Fibroblast of mammary gland (primary cell): ENCODE measurements around the gene FREY1.

Experiments used
- DNase-seq: peaks from one replicate; pipeline ENCODE4 v3.0.0-alpha.2; 2010; ENCODE audit warnings: low read depth
- H3K4me3 ChIP-seq: 2 replicates; pipeline ENCODE4 v1.5.1; 2011; ENCODE audit warnings: low read depth, mild to moderate bottlenecking, low read length, moderate library complexity; ENCODE audit not compliant: control insufficient read depth
- TF ChIP-seq, protein P1 (sequence below): conservative IDR thresholded peaks from 2 replicates; pipeline ENCODE4 v1.5.1; 2011; ENCODE audit warnings: low read depth, low read length, inconsistent platforms; ENCODE audit not compliant: control insufficient read depth, insufficient read depth

The FREY1 gene, protein sequence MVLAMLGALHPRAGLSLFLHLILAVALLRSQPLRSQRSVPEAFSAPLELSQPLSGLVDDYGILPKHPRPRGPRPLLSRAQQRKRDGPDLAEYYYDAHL

DNA sequence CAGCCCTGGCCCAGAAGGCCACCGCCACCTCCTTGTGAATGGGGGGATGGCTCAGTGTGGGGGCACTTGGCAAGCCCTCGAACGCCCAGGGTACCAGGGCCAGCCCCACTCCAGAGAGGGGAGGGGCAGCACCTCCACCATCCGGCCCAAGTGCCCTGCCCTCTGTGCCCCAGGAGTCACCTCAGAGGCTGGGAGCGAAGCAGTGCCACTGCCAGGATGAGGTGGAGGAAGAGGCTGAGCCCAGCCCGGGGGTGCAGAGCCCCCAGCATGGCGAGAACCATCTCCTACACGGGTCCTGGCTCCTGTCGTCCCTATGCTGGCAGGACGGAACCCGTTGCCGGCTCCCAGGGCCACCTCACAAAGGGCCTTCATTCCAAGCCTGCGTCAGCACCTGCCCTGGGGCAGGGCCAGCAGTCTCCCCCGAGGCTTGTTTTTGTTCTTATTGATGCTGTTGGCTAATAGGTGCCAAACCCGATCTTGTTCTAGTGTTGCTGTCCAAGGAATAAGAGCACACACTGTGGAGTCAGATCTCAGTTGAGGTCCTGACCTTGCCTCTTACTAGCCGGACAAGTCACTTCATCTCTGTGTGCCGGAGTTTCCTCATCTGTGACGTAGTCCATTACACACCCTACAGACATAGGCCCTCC lies at the start of gene FREY1:
Gene FREY1, minus strand, starts transcription at position 307 of the 647 bp plus-strand sequence. Its CDS starts 26 bp downstream, at position 281.
- TF ChIP-seq, protein P1, sequence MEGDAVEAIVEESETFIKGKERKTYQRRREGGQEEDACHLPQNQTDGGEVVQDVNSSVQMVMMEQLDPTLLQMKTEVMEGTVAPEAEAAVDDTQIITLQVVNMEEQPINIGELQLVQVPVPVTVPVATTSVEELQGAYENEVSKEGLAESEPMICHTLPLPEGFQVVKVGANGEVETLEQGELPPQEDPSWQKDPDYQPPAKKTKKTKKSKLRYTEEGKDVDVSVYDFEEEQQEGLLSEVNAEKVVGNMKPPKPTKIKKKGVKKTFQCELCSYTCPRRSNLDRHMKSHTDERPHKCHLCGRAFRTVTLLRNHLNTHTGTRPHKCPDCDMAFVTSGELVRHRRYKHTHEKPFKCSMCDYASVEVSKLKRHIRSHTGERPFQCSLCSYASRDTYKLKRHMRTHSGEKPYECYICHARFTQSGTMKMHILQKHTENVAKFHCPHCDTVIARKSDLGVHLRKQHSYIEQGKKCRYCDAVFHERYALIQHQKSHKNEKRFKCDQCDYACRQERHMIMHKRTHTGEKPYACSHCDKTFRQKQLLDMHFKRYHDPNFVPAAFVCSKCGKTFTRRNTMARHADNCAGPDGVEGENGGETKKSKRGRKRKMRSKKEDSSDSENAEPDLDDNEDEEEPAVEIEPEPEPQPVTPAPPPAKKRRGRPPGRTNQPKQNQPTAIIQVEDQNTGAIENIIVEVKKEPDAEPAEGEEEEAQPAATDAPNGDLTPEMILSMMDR: no peak
- no peak within 1 kb of the TSS for H3K4me3 ChIP-seq

DNA sequence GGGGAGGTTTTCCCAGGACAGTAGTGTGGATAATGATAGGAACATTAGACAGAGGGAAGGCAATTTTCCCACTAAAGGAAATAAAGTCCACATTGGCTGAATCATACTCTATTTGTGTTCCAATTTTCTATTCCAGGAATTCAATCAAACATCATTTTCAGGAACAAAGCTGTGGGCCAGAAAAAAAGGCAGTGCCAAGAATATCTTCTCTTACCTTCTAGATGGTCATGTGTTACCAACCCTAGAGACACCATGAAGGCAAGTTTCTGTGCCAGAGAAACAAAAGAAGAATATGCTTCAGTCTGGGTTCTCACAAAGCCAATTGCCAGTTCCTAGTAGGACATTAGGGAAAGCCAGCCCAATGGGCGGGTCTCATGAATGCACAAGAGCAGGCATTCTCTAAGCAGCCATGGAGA lies 42.9 kb upstream of the FREY1 start:
- DNase-seq: peak; percentile 22
- TF ChIP-seq, protein P1: no peak
- no peak overlapping the region for H3K4me3 ChIP-seq

More for the DNA sequence above, at the start of gene FREY1:
- DNase-seq: peak; percentile 39

DNA sequence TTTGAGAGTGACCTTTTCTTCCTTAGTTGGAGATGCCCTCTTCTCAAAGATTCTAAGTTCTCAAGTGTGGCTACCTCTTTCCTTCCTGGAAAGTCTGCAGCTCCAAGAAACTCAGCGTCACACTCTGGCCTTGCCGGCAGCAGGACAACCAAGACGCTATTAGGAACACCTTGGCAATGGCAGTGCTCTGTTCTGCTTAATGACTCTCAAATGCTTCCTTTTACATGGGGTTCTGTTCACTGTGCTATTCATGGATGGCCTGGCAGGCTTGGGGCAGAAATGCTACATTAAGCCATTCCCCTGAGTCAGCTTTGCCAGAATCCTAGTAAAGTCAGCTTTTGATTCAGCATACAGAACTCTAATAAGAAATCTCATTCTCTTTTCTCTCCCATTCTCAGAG lies 41.3 kb upstream of the FREY1 start:
- no peak overlapping the region for H3K4me3 ChIP-seq
- TF ChIP-seq, protein P1: no peak
- no peak for DNase-seq

DNA sequence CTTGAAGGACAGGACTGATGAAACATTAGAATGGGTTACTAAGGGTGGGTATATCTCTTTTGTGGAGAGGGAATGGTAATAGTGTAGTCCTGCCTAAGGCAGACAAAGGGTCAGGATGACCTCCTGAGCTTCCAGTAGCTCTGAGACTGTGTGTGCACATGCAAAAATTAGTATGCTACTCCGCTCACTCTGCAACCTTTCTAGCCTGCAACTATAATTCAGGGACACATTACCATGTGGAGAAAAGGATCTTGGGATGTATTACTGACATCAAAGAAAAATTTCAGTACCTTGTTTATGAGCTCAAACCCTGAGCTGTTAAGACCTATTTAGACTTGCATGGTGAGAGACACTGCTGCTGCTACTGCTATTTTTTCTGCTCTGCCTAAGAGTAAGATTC lies 40.8 kb upstream of the FREY1 start:
- H3K4me3 ChIP-seq: no peak overlapping the region
- no peak for DNase-seq
- TF ChIP-seq, protein P1: no peak

DNA sequence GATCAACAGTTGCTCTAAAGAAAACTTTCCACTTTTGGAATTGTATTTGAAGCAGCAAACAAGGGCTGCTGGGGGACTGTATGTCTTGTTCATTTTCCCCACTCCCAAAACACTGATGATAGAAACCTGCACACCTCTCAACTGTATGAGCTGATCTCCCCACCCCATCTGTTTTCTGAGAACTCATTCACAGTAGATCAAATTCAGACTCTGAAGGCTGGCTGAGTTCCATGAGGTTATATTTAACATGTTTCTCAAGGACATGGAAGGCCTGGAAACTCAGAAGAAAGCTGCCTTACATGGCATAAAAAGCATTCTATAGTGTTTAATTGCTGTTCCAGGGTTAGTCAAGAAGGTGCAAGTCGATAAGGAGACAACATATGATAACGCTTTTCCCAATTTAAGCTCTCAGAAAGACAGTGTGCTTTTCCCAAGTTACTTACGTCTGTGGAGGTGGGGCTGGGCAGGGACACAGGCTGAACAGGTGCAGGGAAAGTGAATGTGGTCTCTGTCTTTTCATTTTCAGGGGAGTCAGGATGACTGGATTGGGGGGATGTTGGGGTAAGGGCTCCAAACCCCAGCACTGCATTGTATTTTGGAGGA lies 38.4 kb upstream of the FREY1 start:
- H3K4me3 ChIP-seq: no peak overlapping the region
- TF ChIP-seq, protein P1: no peak
- DNase-seq: no peak

DNA sequence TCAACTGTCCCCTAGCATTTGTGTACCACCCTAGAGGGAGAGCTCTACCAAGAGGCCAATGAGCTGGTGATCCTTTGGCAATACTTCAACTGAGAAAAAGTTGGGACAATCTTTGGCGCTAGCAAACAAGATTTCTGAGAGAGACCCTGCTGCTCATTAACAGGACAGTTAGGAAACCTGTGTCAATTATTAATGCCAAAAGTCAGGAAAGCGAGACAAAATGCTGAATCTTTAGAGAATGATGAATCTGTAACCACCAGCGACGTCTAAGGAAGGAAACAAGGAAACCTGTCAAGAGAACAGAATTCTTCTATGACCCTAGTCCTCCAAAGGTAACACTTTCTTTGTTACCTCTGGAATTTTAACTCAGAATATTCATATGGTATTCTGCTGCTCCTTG lies 35.3 kb upstream of the FREY1 start:
- TF ChIP-seq, protein P1: no peak
- no peak for DNase-seq
- no peak overlapping the region for H3K4me3 ChIP-seq
